ENCODE results near the gene FYB2. TPM values are rescaled to one million over a fixed set of nuclear protein-coding genes. Genes with fewer than 3 reads are reported as not detected.

FYB2 gene
- total and polyA plus RNA-seq, 12 donors, result not detected

DNA sequence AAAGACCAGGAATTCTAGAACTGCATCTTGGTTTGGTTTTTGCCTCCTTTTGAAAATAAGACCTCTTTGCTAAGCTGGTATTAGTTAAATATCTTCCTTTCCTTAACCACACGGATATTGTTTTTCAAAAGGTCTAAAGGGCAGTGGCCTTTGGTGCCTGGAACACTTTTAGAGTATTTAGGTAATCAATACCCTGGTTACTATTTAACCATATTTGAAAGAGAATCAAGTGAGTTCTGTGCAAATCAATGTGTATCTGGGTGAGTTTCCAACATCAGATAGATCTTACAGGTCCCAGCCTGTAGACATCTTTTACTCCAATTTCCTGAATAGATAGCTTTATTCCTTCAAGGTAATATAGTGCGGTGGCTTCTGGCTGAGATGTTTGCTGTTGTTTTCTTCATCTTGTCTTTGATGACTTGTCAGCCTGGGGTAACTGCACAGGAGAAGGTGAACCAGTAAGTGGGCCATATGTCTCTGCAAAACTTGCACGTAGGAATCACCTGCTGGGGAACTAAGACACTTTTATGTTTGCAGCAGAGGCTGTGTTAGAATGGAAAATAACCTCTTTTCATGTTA, 35.4 kb upstream of the FYB2 start, which contains the start of gene C8A:
TSS of gene C8A (plus strand) at position 277 of the 579 bp plus-strand sequence. CDS start at position 382, 105 bp downstream.
- H3K36me3 ChIP-seq (replicated peaks in 1 of 2), result no peaks in the 10 kb centered on the region
- intact Hi-C loops (cut with DNase I), result no loop called here
- 61 to 78% (median 65%) methylated on average over 3 of the region's 3 CpGs for WGBS, 4 donors
- TF ChIP-seq POLR2A (IDR thresholded peaks at IDR 0.05), result no peak
- TF ChIP-seq CTCF (IDR thresholded peaks at IDR 0.05), result no peak
- no peak within 1 kb of the TSS for H3K4me3 ChIP-seq
- H3K4me1 ChIP-seq (replicated peaks in 1 of 2), result no peaks in the 10 kb centered on the region
- no peaks in the 10 kb centered on the region for H3K9me3 ChIP-seq (replicated peaks in 1 of 3)
- DNase-seq, result no peak
- H3K27me3 ChIP-seq, result no peaks in the 10 kb centered on the region
- H3K27ac ChIP-seq, result no peak within 1 kb of the TSS

- no peak overlapping the region for H3K27ac ChIP-seq
- no peaks in the 10 kb centered on the region for H3K27me3 ChIP-seq
- WGBS, 4 donors, result 0 to 42% (median 18%) methylated on average over 1 of the region's 1 CpG
- H3K4me3 ChIP-seq, result no peak overlapping the region
- intact Hi-C loops (cut with DNase I), result no loop called here
- H3K4me1 ChIP-seq (replicated peaks in 1 of 2), result no peaks in the 10 kb centered on the region
- no peaks in the 10 kb centered on the region for H3K36me3 ChIP-seq (replicated peaks in 1 of 2)
- no peak for DNase-seq
- no peaks in the 10 kb centered on the region for H3K9me3 ChIP-seq (replicated peaks in 1 of 3)
- TF ChIP-seq CTCF (IDR thresholded peaks at IDR 0.05), result no peak
- TF ChIP-seq POLR2A (IDR thresholded peaks at IDR 0.05), result no peak
These were observed 33.3 kb upstream of the FYB2 start for GRCh38 chr1:56852476-56852875.

- Histone ChIP-seq H3K27me3 (no peaks in the 10 kb centered on the region), H3K27ac (no peak overlapping the region), H3K4me1 (replicated peaks in 1 of 2) (no peaks in the 10 kb centered on the region), H3K36me3 (replicated peaks in 1 of 2) (no peaks in the 10 kb centered on the region), H3K4me3 (no peak overlapping the region), H3K9me3 (replicated peaks in 1 of 3) (no peaks in the 10 kb centered on the region)
- TF ChIP-seq POLR2A (IDR thresholded peaks at IDR 0.05), result no peak
- TF ChIP-seq CTCF (IDR thresholded peaks at IDR 0.05), result no peak
- DNase-seq, result no peak
- 67 to 72% (median 69%) methylated on average over 4 to 5 of the region's 5 CpGs for WGBS, 4 donors
- intact Hi-C loops (cut with DNase I), result no loop called here
These were observed 31.7 kb upstream of the FYB2 start for GRCh38 chr1:56850922-56851321.

DNA sequence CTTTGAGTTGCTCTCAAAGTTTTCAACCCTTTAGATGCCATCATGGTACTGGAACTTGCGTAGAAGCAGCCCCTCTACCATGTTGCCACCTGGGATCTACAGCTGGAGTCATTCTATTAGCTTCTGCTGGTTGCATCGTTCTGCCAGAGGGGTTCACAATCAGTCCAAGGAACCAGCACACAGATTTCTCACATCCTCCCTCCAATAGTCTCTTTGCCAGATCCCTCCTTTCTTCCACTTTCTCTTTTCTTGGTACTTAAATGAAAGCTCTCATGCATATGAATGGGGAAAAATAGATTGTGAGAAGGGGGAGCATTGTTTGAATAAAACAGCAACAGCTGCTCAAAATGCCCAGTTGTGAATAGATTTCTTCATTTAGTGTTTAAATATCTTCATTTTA, 31.2 kb upstream of the FYB2 start:
- DNase-seq, result no peak
- no peak overlapping the region for H3K4me3 ChIP-seq
- no peaks in the 10 kb centered on the region for H3K36me3 ChIP-seq (replicated peaks in 1 of 2)
- H3K4me1 ChIP-seq (replicated peaks in 1 of 2), result no peaks in the 10 kb centered on the region
- no peak overlapping the region for H3K27ac ChIP-seq
- H3K27me3 ChIP-seq, result no peaks in the 10 kb centered on the region
- TF ChIP-seq POLR2A (IDR thresholded peaks at IDR 0.05) (no peak), CTCF (IDR thresholded peaks at IDR 0.05) (no peak)
- intact Hi-C loops (cut with DNase I), result no loop called here
- 80 to 96% (median 84%) methylated on average over 2 of the region's 2 CpGs for WGBS, 4 donors
- H3K9me3 ChIP-seq (replicated peaks in 1 of 3), result no peaks in the 10 kb centered on the region
